HEK293 (cell line): ENCODE results near the gene NOL9.

Experiments
- GLI2 ChIP-seq: fragments of 450-650 bp; formaldehyde crosslinking; IDR thresholded peaks from 2 replicates; pipeline ENCODE4; 2017; ENCODE audit warnings: missing biosample characterization, missing genetic modification characterization, low read depth, borderline replicate concordance
- KLF8 ChIP-seq: fragments of 450-650 bp; formaldehyde crosslinking; IDR thresholded peaks from 2 replicates; pipeline ENCODE4 v1.5.1; 2016; ENCODE audit warnings: missing biosample characterization, missing genetic modification characterization
- OSR2 ChIP-seq: fragments of 450-650 bp; formaldehyde crosslinking; IDR thresholded peaks from 2 replicates; pipeline ENCODE4 v1.5.1; 2016; ENCODE audit warnings: missing biosample characterization, missing genetic modification characterization
- ZNF157 ChIP-seq: fragments of 450-650 bp; formaldehyde crosslinking; IDR thresholded peaks from 2 replicates; pipeline ENCODE4 v1.5.1; 2016; ENCODE audit warnings: missing biosample characterization, missing genetic modification characterization
- ZNF16 ChIP-seq: fragments of 450-650 bp; formaldehyde crosslinking; IDR thresholded peaks from 2 replicates; pipeline ENCODE4 v1.5.1; 2016; ENCODE audit warnings: low read depth, missing biosample characterization, missing genetic modification characterization
- ZNF2 ChIP-seq: fragments of 450-650 bp; formaldehyde crosslinking; IDR thresholded peaks from 2 replicates; pipeline ENCODE4 v1.5.1; 2016; ENCODE audit warnings: missing biosample characterization, missing genetic modification characterization
- ZNF248 ChIP-seq: fragments of 450-650 bp; formaldehyde crosslinking; IDR thresholded peaks from 2 replicates; pipeline ENCODE4 v1.5.1; 2017; ENCODE audit warnings: missing biosample characterization, missing genetic modification characterization
- ZNF266 ChIP-seq: fragments of 450-650 bp; formaldehyde crosslinking; IDR thresholded peaks from 2 replicates; pipeline ENCODE4 v1.5.1; 2016; ENCODE audit warnings: missing biosample characterization, missing genetic modification characterization, low read depth
- ZNF335 ChIP-seq: fragments of 450-650 bp; formaldehyde crosslinking; conservative IDR thresholded peaks from 2 replicates; pipeline ENCODE4 v1.5.1; 2016; ENCODE audit warnings: missing biosample characterization, missing genetic modification characterization
- ZNF548 ChIP-seq: fragments of 450-650 bp; formaldehyde crosslinking; IDR thresholded peaks from 2 replicates; pipeline ENCODE4 v1.5.1; 2016; ENCODE audit warnings: missing biosample characterization, missing genetic modification characterization
- ZNF561 ChIP-seq: fragments of 450-650 bp; IDR thresholded peaks from 2 replicates; pipeline ENCODE4 v1.5.1; 2018; ENCODE audit warnings: missing biosample characterization, missing genetic modification characterization, borderline replicate concordance
- ZNF600 ChIP-seq: fragments of 450-650 bp; formaldehyde crosslinking; IDR thresholded peaks from 2 replicates; pipeline ENCODE4 v1.5.1; 2016; ENCODE audit warnings: missing biosample characterization, missing genetic modification characterization
- ZNF654 ChIP-seq: fragments of 450-650 bp; formaldehyde crosslinking; IDR thresholded peaks from 2 replicates; pipeline ENCODE4 v1.5.1; 2016; ENCODE audit warnings: low read depth, missing biosample characterization, missing genetic modification characterization
- ZNF747 ChIP-seq: fragments of 450-650 bp; formaldehyde crosslinking; IDR thresholded peaks from 2 replicates; pipeline ENCODE4 v1.5.1; 2016; ENCODE audit warnings: missing biosample characterization, missing genetic modification characterization
- ZNF777 ChIP-seq: fragments of 450-650 bp; formaldehyde crosslinking; IDR thresholded peaks from 2 replicates; pipeline ENCODE4 v1.5.1; 2017; ENCODE audit warnings: missing biosample characterization, missing genetic modification characterization, borderline replicate concordance
- TF ChIP-seq, protein P1 (sequence below): fragments of 450-650 bp; formaldehyde crosslinking; IDR thresholded peaks from 2 replicates; pipeline ENCODE4 v1.5.1; 2016; ENCODE audit warnings: missing biosample characterization, missing genetic modification characterization
- TF ChIP-seq, protein P2 (sequence below): fragments of 450-650 bp; formaldehyde crosslinking; IDR thresholded peaks from 2 replicates; pipeline ENCODE4 v1.5.1; 2016; ENCODE audit warnings: missing biosample characterization, missing genetic modification characterization, low read depth
- TF ChIP-seq, protein P3 (sequence below): fragments of 450-650 bp; formaldehyde crosslinking; IDR thresholded peaks from 2 replicates; pipeline ENCODE4 v1.5.1; 2016; ENCODE audit warnings: missing biosample characterization, missing genetic modification characterization, borderline replicate concordance
- TF ChIP-seq, protein P4 (sequence below): fragments of 450-650 bp; formaldehyde crosslinking; IDR thresholded peaks from 2 replicates; pipeline ENCODE4 v1.5.1; 2016; ENCODE audit warnings: missing biosample characterization, missing genetic modification characterization
- TF ChIP-seq, protein P5 (sequence below): fragments of 450-650 bp; formaldehyde crosslinking; IDR thresholded peaks from 2 replicates; pipeline ENCODE4 v1.5.1; 2016; ENCODE audit warnings: missing biosample characterization, missing genetic modification characterization

NOL9 gene

DNA sequence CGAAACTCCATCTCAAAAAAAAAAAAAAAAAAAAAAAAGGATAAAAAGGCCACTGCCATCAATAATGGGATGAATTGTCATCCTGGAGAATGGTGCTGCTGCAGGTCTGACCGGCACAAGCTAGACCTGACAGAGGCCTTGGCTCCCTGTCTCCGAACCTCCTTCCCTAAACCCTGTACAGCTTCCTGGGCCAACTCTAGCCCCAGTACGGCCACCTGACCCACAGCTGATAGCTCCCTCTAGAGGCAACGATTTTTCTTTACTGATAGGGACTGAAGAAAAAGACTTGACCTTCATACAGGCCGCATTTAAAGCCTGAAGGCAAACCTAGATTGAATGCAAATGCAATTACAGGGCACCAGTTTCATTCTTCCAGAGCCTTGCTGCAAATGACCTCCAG lies 30.7 kb downstream of the NOL9 start (continued):
- TF ChIP-seq KLF8 (tag by site-specific recombination) (no peak), ZNF747 (tag by site-specific recombination) (no peak), GLI2 (tag by site-specific recombination) (no peak), ZNF654 (tag by site-specific recombination) (peak; percentile 28; the same call in 1 of the 2 replicates), ZNF266 (tag by site-specific recombination) (no peak), ZNF548 (tag by site-specific recombination) (no peak), ZNF248 (tag by site-specific recombination) (no peak), ZNF16 (tag by site-specific recombination) (no peak), ZNF600 (tag by site-specific recombination) (no peak), ZNF561 (tag by site-specific recombination) (peak; percentile 52; the same call in 1 of the 2 replicates), ZNF2 (tag by site-specific recombination) (no peak), ZNF335 (tag by site-specific recombination) (no peak), OSR2 (no peak), ZNF777 (no peak), ZNF157 (tag by site-specific recombination) (no peak)
- TF ChIP-seq, protein P1, sequence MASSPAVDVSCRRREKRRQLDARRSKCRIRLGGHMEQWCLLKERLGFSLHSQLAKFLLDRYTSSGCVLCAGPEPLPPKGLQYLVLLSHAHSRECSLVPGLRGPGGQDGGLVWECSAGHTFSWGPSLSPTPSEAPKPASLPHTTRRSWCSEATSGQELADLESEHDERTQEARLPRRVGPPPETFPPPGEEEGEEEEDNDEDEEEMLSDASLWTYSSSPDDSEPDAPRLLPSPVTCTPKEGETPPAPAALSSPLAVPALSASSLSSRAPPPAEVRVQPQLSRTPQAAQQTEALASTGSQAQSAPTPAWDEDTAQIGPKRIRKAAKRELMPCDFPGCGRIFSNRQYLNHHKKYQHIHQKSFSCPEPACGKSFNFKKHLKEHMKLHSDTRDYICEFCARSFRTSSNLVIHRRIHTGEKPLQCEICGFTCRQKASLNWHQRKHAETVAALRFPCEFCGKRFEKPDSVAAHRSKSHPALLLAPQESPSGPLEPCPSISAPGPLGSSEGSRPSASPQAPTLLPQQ (tag by site-specific recombination): no peak
- TF ChIP-seq, protein P2, sequence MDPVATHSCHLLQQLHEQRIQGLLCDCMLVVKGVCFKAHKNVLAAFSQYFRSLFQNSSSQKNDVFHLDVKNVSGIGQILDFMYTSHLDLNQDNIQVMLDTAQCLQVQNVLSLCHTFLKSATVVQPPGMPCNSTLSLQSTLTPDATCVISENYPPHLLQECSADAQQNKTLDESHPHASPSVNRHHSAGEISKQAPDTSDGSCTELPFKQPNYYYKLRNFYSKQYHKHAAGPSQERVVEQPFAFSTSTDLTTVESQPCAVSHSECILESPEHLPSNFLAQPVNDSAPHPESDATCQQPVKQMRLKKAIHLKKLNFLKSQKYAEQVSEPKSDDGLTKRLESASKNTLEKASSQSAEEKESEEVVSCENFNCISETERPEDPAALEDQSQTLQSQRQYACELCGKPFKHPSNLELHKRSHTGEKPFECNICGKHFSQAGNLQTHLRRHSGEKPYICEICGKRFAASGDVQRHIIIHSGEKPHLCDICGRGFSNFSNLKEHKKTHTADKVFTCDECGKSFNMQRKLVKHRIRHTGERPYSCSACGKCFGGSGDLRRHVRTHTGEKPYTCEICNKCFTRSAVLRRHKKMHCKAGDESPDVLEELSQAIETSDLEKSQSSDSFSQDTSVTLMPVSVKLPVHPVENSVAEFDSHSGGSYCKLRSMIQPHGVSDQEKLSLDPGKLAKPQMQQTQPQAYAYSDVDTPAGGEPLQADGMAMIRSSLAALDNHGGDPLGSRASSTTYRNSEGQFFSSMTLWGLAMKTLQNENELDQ: no peak
- TF ChIP-seq, protein P3, sequence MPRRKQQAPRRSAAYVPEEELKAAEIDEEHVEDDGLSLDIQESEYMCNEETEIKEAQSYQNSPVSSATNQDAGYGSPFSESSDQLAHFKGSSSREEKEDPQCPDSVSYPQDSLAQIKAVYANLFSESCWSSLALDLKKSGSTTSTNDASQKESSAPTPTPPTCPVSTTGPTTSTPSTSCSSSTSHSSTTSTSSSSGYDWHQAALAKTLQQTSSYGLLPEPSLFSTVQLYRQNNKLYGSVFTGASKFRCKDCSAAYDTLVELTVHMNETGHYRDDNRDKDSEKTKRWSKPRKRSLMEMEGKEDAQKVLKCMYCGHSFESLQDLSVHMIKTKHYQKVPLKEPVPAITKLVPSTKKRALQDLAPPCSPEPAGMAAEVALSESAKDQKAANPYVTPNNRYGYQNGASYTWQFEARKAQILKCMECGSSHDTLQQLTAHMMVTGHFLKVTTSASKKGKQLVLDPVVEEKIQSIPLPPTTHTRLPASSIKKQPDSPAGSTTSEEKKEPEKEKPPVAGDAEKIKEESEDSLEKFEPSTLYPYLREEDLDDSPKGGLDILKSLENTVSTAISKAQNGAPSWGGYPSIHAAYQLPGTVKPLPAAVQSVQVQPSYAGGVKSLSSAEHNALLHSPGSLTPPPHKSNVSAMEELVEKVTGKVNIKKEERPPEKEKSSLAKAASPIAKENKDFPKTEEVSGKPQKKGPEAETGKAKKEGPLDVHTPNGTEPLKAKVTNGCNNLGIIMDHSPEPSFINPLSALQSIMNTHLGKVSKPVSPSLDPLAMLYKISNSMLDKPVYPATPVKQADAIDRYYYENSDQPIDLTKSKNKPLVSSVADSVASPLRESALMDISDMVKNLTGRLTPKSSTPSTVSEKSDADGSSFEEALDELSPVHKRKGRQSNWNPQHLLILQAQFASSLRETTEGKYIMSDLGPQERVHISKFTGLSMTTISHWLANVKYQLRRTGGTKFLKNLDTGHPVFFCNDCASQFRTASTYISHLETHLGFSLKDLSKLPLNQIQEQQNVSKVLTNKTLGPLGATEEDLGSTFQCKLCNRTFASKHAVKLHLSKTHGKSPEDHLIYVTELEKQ (tag by site-specific recombination): no peak
- TF ChIP-seq, protein P4, sequence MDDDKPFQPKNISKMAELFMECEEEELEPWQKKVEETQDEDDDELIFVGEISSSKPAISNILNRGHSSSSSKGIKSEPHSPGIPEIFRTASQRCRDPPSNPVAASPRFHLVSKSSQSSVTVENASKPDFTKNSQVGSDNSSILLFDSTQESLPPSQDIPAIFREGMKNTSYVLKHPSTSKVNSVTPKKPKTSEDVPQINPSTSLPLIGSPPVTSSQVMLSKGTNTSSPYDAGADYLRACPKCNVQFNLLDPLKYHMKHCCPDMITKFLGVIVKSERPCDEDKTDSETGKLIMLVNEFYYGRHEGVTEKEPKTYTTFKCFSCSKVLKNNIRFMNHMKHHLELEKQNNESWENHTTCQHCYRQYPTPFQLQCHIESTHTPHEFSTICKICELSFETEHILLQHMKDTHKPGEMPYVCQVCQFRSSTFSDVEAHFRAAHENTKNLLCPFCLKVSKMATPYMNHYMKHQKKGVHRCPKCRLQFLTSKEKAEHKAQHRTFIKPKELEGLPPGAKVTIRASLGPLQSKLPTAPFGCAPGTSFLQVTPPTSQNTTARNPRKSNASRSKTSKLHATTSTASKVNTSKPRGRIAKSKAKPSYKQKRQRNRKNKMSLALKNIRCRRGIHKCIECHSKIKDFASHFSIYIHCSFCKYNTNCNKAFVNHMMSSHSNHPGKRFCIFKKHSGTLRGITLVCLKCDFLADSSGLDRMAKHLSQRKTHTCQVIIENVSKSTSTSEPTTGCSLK (tag by site-specific recombination): no peak
- TF ChIP-seq, protein P5, sequence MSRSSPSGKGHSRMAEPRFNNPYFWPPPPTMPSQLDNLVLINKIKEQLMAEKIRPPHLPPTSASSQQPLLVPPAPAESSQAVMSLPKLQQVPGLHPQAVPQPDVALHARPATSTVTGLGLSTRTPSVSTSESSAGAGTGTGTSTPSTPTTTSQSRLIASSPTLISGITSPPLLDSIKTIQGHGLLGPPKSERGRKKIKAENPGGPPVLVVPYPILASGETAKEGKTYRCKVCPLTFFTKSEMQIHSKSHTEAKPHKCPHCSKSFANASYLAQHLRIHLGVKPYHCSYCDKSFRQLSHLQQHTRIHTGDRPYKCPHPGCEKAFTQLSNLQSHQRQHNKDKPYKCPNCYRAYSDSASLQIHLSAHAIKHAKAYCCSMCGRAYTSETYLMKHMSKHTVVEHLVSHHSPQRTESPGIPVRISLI: 0 out of 2 replicates have a peak, but pooled peaks have one; percentile 57
